K562 (cell line): ENCODE measurements around the gene MAP4K1. TPM values are rescaled to one million over a fixed set of nuclear protein-coding genes. Genes with fewer than 3 reads are reported as not detected.

Source experiments
- ATAC-seq: fragments of 200-7000 bp; cut with Tn5 transposase; 3 replicates; pipeline ENCODE4 v1.9.1; 2020; ENCODE audit warnings: moderate library complexity
- BruUV-seq: library from RNA; stranded (reverse); fragments of 400-500 nt; replicated peaks from 2 replicates; lab custom pipeline; 2021; lab: Mats Ljungman, UMichigan
- CTCF ChIA-PET: fragments of 300-600 bp; formaldehyde crosslinking; extraction: SDS; loops from one replicate; lab custom pipeline; 2021; ENCODE audit warnings: low intra/inter-chr PET ratio; lab: Yijun Ruan, JAX
- POLR2A ChIA-PET: fragments of 300-600, 350-650 bp; sonication (Branson Sonifier 250); formaldehyde crosslinking; extraction: SDS; loops from one replicate; lab custom pipeline; 2021; ENCODE audit warnings: antibody characterized with exemption, inconsistent platforms; lab: Yijun Ruan, JAX
- DNase-seq, 4 experiments: peaks; one replicate each; pipeline versions ENCODE4 v3.0.0 to v3.0.0-alpha.2; 2011 to 2018; ENCODE audit warnings: low spot score in 3 of 4, mixed read lengths in 3 of 4; ENCODE audit errors: extremely low read depth in 1 of 4
- FAIRE-seq: peaks from 2 replicates; lab custom pipeline; 2011; peaks lifted over from hg19 to GRCh38; lab: Jason Lieb, UNC
- H2AFZ ChIP-seq: 2 replicates; pipeline ENCODE4 v1.6.0; 2011; ENCODE audit warnings: low read depth, low read length, control low read depth, inconsistent platforms
- H3K27ac ChIP-seq: fragments of 200-600 bp; 3 replicates; pipeline ENCODE4 v1.8.0; 2011; ENCODE audit warnings: low read depth, mild to moderate bottlenecking, control low read depth, inconsistent platforms, low read length, moderate library complexity, mixed read lengths; ENCODE audit errors: extremely low read depth
- H3K27me3 ChIP-seq, 2 experiments: fragments of 300-600 bp in 1 of 2; 2 replicates in 1 of 2; 3 replicates in 1 of 2; pipeline versions ENCODE4 v1.6.0 to v1.8.0; 2011; ENCODE audit warnings: inconsistent platforms in 2 of 2, low read length in 2 of 2, mild to moderate bottlenecking in 1 of 2, mixed read lengths in 1 of 2, moderate library complexity in 1 of 2; ENCODE audit not compliant: control insufficient read depth in 2 of 2, insufficient read depth in 2 of 2
- H3K36me3 ChIP-seq: fragments of 300-600 bp; 3 replicates; pipeline ENCODE4 v1.8.0; 2011; ENCODE audit warnings: mild to moderate bottlenecking, low read length, inconsistent platforms; ENCODE audit not compliant: control insufficient read depth, insufficient read depth
- H3K4me1 ChIP-seq, 2 experiments: fragments of 200-600 bp in 1 of 2; replicated peaks in 1 of 2; 2 replicates in 1 of 2; 3 replicates in 1 of 2; pipeline versions ENCODE4 v1.5.1 to v1.8.0; 2011; ENCODE audit warnings: inconsistent platforms in 2 of 2, low read length in 2 of 2, mild to moderate bottlenecking in 1 of 2, mixed read lengths in 1 of 2, moderate library complexity in 1 of 2; ENCODE audit not compliant: control insufficient read depth in 2 of 2, insufficient read depth in 2 of 2
- H3K4me2 ChIP-seq: 2 replicates; pipeline ENCODE4 v1.6.1; 2011; ENCODE audit warnings: low read length, control low read depth, inconsistent platforms, mixed read lengths; ENCODE audit not compliant: insufficient read depth
- H3K4me3 ChIP-seq: fragments of 200-600 bp; sonication (generic), shearing (Covaris generic); 2 replicates; pipeline ENCODE4 v1.5.1; 2016; ENCODE audit warnings: control low read depth, inconsistent platforms
- H3K79me2 ChIP-seq: fragments of 200-600 bp; 3 replicates; pipeline ENCODE4 v1.8.0; 2011; ENCODE audit warnings: low read length, inconsistent platforms; ENCODE audit not compliant: control insufficient read depth, insufficient read depth
- H3K9ac ChIP-seq, 2 experiments: 2 replicates each; pipeline versions ENCODE4 v1.6.0 to v1.6.1; 2011; ENCODE audit warnings: low read depth in 2 of 2, low read length in 2 of 2, control low read depth in 1 of 2, inconsistent platforms in 1 of 2, mild to moderate bottlenecking in 1 of 2, mixed read lengths in 1 of 2; ENCODE audit not compliant: insufficient read depth in 1 of 2
- H3K9me1 ChIP-seq: one replicate; pipeline ENCODE4 v1.6.0; 2011; ENCODE audit warnings: inconsistent platforms, mild to moderate bottlenecking, low read length, moderate library complexity; ENCODE audit not compliant: control insufficient read depth, insufficient read depth
- H3K9me3 ChIP-seq: replicated peaks from 2 replicates; pipeline ENCODE4 v1.5.1; 2011; ENCODE audit warnings: low read depth, low read length, inconsistent platforms; ENCODE audit not compliant: control insufficient read depth, insufficient read depth
- H4K20me1 ChIP-seq: replicated peaks from 2 replicates; pipeline ENCODE4 v1.6.1; 2011; ENCODE audit warnings: low read length, inconsistent platforms, mixed read lengths; ENCODE audit not compliant: control insufficient read depth, insufficient read depth
- ASH1L ChIP-seq: fragments of 450-650 bp; IDR thresholded peaks from 2 replicates; pipeline ENCODE4 v1.6.1; 2018; ENCODE audit warnings: borderline replicate concordance, mild to moderate bottlenecking, low read depth; ENCODE audit not compliant: partially characterized antibody
- BRF1 ChIP-seq: IDR thresholded peaks from 3 replicates; pipeline ENCODE4 v1.6.1; 2011; ENCODE audit warnings: borderline replicate concordance, mild to moderate bottlenecking; ENCODE audit not compliant: insufficient read length; ENCODE audit errors: extremely low read depth
- GMEB1 ChIP-seq: fragments of 250-450 bp; sonication (Bioruptor Pico); IDR thresholded peaks from 2 replicates; pipeline ENCODE4 v1.4.0; 2020; ENCODE audit warnings: mild to moderate bottlenecking
- HOXB6 ChIP-seq: fragments of 250-450 bp; sonication (Bioruptor Pico); IDR thresholded peaks from 2 replicates; pipeline ENCODE4 v1.5.1; 2022; ENCODE audit warnings: mild to moderate bottlenecking, borderline replicate concordance
- IFI16 ChIP-seq: fragments of 250-450 bp; sonication (Bioruptor Pico); IDR thresholded peaks from 2 replicates; pipeline ENCODE4 v2.1.2; 2022; ENCODE audit warnings: mild to moderate bottlenecking, inconsistent platforms
- KDM4B ChIP-seq, 2 experiments: fragments of 450-650 bp in 1 of 2; sonication (generic) in 1 of 2; IDR thresholded peaks; 2 replicates each; pipeline ENCODE4 v1.6.1; 2016 to 2017; ENCODE audit warnings: borderline replicate concordance in 2 of 2, antibody characterized with exemption in 1 of 2, low read depth in 1 of 2, mild to moderate bottlenecking in 1 of 2
- LARP7 ChIP-seq: fragments of 450-650 bp; IDR thresholded peaks from 2 replicates; pipeline ENCODE4 v1.6.1; 2016
- LEF1 ChIP-seq: fragments of 450-650 bp; IDR thresholded peaks from 2 replicates; pipeline ENCODE4 v1.6.1; 2016; ENCODE audit warnings: mild to moderate bottlenecking
- MTA2 ChIP-seq: fragments of 450-650 bp; IDR thresholded peaks from 2 replicates; pipeline ENCODE4 v1.6.1; 2016; ENCODE audit warnings: low read depth
- POLR2A ChIP-seq: fragments of 450-650 bp; conservative IDR thresholded peaks from 2 replicates; pipeline ENCODE4 v1.6.1; 2016
- POLR2B ChIP-seq: fragments of 450-650 bp; IDR thresholded peaks from 2 replicates; pipeline ENCODE4 v1.6.1; 2018; ENCODE audit warnings: low read depth; ENCODE audit not compliant: partially characterized antibody
- RNF2 ChIP-seq: sonication (generic); IDR thresholded peaks from 2 replicates; pipeline ENCODE4 v1.6.1; 2016
- SRSF7 ChIP-seq: fragments of 200-400 bp; formaldehyde crosslinking; optimal IDR thresholded peaks from 2 replicates; pipeline ENCODE3; 2017; ENCODE audit warnings: mild to moderate bottlenecking, low read depth, low read length
- TAF1 ChIP-seq: IDR thresholded peaks from 2 replicates; pipeline ENCODE4 v1.6.1; 2011; ENCODE audit warnings: mild to moderate bottlenecking, low read length, moderate library complexity; ENCODE audit not compliant: insufficient read depth, control insufficient read depth, severe bottlenecking; ENCODE audit errors: extremely low read depth
- TBL1XR1 ChIP-seq, 2 experiments: IDR thresholded peaks; 2 replicates each; pipeline ENCODE4 v1.6.1; 2012; ENCODE audit warnings: improper control_type of control experiment in 2 of 2, low read length in 2 of 2, mild to moderate bottlenecking in 1 of 2
- TEAD1 ChIP-seq, 2 experiments: fragments of 450-650 bp in 1 of 2; sonication (generic) in 1 of 2; formaldehyde crosslinking; IDR thresholded peaks; 2 replicates each; pipeline versions ENCODE4 v1.4.0 to v1.8.0; 2020 to 2022; ENCODE audit warnings: mild to moderate bottlenecking in 2 of 2, missing genetic modification reagents in 1 of 2
- THAP12 ChIP-seq: fragments of 250-450 bp; sonication (Bioruptor Pico); IDR thresholded peaks from 2 replicates; pipeline ENCODE4 v1.9.0; 2021; ENCODE audit warnings: mild to moderate bottlenecking, inconsistent platforms
- XRCC5 ChIP-seq: fragments of 200-400 bp; formaldehyde crosslinking; IDR thresholded peaks from 2 replicates; pipeline ENCODE4 v1.6.1; 2017; ENCODE audit warnings: low read depth, mild to moderate bottlenecking, low read length
- ZC3H4 ChIP-seq: sonication (generic); formaldehyde crosslinking; IDR thresholded peaks from 2 replicates; pipeline ENCODE4 v1.9.0; 2021; ENCODE audit warnings: missing genetic modification reagents, borderline replicate concordance
- ZNF311 ChIP-seq: fragments of 250-450 bp; sonication (Bioruptor Pico); IDR thresholded peaks from 2 replicates; pipeline ENCODE4 v1.4.0; 2020; ENCODE audit warnings: mild to moderate bottlenecking, moderate library complexity
- WGBS: fragments of 100-300 bp; shearing (Covaris generic); methylation state at CpG from one replicate; pipeline ENCODE4 v1.1.6; 2016; ENCODE audit warnings: low coverage, mixed read lengths; ENCODE audit not compliant: insufficient coverage; ENCODE audit errors: missing lambda C conversion rate; 5-methylcytosine and 5-hydroxymethylcytosine counted together
- in situ Hi-C: fragments of 300-500 bp; cut with MboI; formaldehyde crosslinking; loops from 4 replicates; pipeline ENCODE4 v1.15.0; 2018; ENCODE audit warnings: inconsistent platforms, mixed read lengths
- intact Hi-C: fragments of 100-400 bp; cut with micrococcal nuclease; formaldehyde crosslinking; loops from 2 replicates; pipeline ENCODE4 v1.14.2; 2022
- polyA plus RNA-seq, 8 experiments: library from polyadenylated mRNA; depleted of rRNA in 4 of 8; stranded (reverse) in 5 of 8; unstranded in 3 of 8; fragments of >200 nt; fragmentation: Nextera tagmentation in 2 of 8; fragmentation: Illumina TruSeq in 1 of 8; extraction: Ambion mirVana in 2 of 8; extraction: Trizol in 1 of 8; gene quantifications; 2 replicates each; pipeline versions ENCODE4 v1.2.1 to v1.2.3, GENCODE V29; 2011 to 2014; ENCODE audit warnings: inconsistent platforms in 1 of 8, missing spikeins in 1 of 8
- total RNA-seq, 7 experiments: library from RNA; depleted of rRNA in 6 of 7; stranded (reverse); fragments of >200 nt in 6 of 7; fragmentation: Illumina TruSeq in 2 of 7; extraction: Trizol in 2 of 7; gene quantifications; 2 replicates each; pipeline versions ENCODE4 v1.2.1 to v1.2.3, GENCODE V29; 2011 to 2021; ENCODE audit warnings: low replicate concordance in 1 of 7

The MAP4K1 gene
- total and polyA plus RNA-seq, 9 of the 15 experiments (the other 6 are each of a cell fraction or from before 2014, with no cell fraction given): 0.14 to 3.2 (median 0.73) TPM; not detected in 1

GRCh38 chr19:38648769-38649304 lies 31.1 kb upstream of the MAP4K1 start:
- no peaks in the 10 kb centered on the region for H3K9me3 ChIP-seq
- ChIA-PET CTCF (no interaction called here), POLR2A (interaction anchor here (0.6 to 3.8 kb wide), 7 partner anchors 9 to 84 kb away, joined by 3 to 17 read pairs (median 4); partner anchors contain the start of gene EIF3K)
- H3K9me1 ChIP-seq: no peaks in the 10 kb centered on the region
- H3K4me1 ChIP-seq: peaks cover 38 to 42% of the 10 kb centered on the region in 2 experiments
- 2% methylated on average over 10 of the region's 13 CpGs for WGBS
- no peak overlapping the region for H2AFZ ChIP-seq
- peak overlapping the region; percentile 99 for H3K4me3 ChIP-seq
- no peaks in the 10 kb centered on the region for H3K27me3 ChIP-seq
- intact Hi-C loops (no loop called here), in situ Hi-C loops (no loop called here)
- H3K9ac ChIP-seq: peak overlapping the region; percentile 89 to 97; a peak in 3 of 4 replicates
- peak overlapping the region; percentile 94 for H3K4me2 ChIP-seq
- BruUV-seq: no TSS peak
- H3K27ac ChIP-seq: peak overlapping the region; percentile 61; the same call in 1 of the 3 replicates
- FAIRE-seq: no peak
- no peak for ATAC-seq
- no peak for DNase-seq
- peaks cover 29% of the 10 kb centered on the region for H4K20me1 ChIP-seq
- peaks cover 64% of the 10 kb centered on the region for H3K79me2 ChIP-seq
- H3K36me3 ChIP-seq: peaks cover 17% of the 10 kb centered on the region; the same call in 2 of the 3 replicates
- TF ChIP-seq TEAD1 (CRISPR knock-in tag; IDR thresholded peaks at IDR 0.05) (peak in 1 of 2 experiments; percentile 12; a peak in 1 of 4 replicates), GMEB1 (no peak), BRF1 (no peak), POLR2A (no peak), IFI16 (CRISPR knock-in tag) (no peak), ASH1L (no peak), ZC3H4 (no peak), LEF1 (no peak), ZNF311 (CRISPR knock-in tag) (no peak), KDM4B (IDR thresholded peaks at IDR 0.05; ENCODE audit: borderline replicate concordance in 2 of 2, low read depth in 1 of 2) (no peak), MTA2 (no peak), POLR2B (no peak), RNF2 (no peak), TAF1 (no peak), SRSF7 (no peak), XRCC5 (no peak), TBL1XR1 (IDR thresholded peaks at IDR 0.05; ENCODE audit: low read length in 2 of 2) (no peak), THAP12 (CRISPR knock-in tag) (no peak), LARP7 (0 out of 2 replicates have a peak, but pooled peaks have one; percentile 14), HOXB6 (CRISPR knock-in tag) (no peak)
